GM18507 (cell line): ENCODE measurements around the gene SLC9A9.

Experiments used
- DNase-seq: peaks from one replicate; pipeline ENCODE4 v3.0.0; 2011; ENCODE audit warnings: low read depth; ENCODE audit not compliant: insufficient read length; ENCODE audit errors: extremely low spot score
- FAIRE-seq: peaks from 2 replicates; lab custom pipeline; 2011; peaks lifted over from hg19 to GRCh38; lab: Jason Lieb, UNC

Gene SLC9A9

DNA sequence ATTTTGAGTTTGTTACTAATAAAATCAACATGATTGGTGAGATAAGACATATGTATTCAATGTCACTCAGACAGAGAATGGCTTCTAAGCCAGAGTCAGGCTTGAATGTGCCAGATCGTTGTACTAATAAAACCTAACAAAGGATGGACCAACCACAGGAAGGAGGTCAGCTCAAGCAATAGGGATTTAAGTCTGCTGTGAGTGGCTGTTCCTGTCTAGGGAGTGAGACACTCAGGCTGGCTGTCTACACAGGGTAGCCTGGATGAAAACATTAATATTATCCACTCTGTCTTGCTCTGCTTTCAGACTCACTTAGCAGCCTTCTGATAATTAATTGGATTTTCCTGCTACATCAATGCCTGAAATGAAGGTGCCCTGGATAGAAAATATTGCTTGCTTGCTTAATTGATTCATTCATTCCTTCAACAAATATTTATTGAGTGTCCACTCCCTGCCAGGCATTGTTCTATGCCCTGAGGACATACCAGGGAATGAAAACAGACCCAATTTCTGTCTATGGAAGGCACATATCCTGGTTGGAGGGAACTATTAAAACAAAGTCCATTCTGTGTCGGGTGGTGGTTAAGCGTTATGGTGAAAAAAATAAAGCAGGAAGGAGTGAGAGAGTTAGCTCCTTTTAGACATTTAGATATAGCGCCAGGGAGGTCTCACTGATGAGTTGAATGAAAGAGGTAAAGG, 489.3 kb downstream of the SLC9A9 start:
- no peak for DNase-seq
- FAIRE-seq: no peak

DNA sequence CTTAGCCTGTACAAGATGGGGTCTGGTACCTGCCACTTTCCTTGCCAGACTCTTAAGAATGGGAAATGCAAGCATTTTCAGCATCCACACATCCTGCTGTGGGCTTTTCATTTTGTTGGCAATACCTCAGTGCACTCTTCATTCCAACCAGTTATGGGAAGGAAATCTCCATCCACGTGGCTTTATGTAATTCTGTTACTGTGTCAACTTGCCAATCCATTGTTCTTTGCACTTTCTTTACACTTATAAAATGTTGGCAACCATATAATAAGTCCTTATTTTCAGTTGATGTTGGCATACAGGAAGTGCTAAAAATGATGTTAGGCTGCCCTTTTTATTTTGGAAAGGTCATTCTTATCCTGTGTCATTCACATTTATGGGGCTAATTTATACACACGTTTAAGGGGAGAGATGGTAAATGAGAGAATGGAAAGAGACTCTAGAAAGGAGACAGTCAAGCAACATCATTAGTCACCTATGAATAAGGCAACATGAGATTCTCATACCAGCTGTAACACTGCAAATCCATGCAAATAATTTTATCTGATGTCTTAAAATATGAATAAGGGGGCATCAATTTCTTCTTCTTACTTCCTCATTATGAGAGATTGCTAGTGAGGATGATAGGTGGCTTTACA, 490.0 kb downstream of the SLC9A9 start:
- DNase-seq (no peak), FAIRE-seq (no peak)

GRCh38 chr3:143357700-143358099, 490.6 kb downstream of the SLC9A9 start:
- no peak for FAIRE-seq
- no peak for DNase-seq

GRCh38 chr3:143356839-143357238, 491.4 kb downstream of the SLC9A9 start:
- DNase-seq (no peak), FAIRE-seq (no peak)

DNA sequence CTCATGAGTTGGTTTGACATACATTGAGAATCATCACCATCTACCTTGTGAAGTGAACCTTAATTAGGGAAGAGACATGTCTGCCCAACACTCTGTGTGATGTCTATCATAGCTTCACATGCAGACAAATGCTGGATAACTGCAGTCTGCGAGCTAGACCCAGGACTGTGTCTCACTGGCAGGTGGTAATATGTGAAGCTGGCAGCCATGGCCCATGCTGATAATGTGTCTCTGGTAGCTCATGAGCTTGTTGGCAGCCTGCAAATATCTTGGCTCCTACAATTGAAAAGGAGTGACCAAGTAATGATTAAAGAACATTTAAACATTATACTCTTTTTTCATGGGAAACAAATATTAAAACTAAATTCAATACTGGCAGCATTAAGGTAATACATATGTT, 493.9 kb downstream of the SLC9A9 start:
- no peak for FAIRE-seq

GRCh38 chr3:143352850-143353550, 495.3 kb downstream of the SLC9A9 start:
- DNase-seq (no peak), FAIRE-seq (no peak)

More for the DNA sequence above, 493.9 kb downstream of the SLC9A9 start:
- DNase-seq: no peak

GRCh38 chr3:143351895-143352608, 496.2 kb downstream of the SLC9A9 start:
- FAIRE-seq (no peak), DNase-seq (no peak)

GRCh38 chr3:143351354-143351753, 496.9 kb downstream of the SLC9A9 start:
- FAIRE-seq (no peak), DNase-seq (no peak)

GRCh38 chr3:143349455-143349854, 498.8 kb downstream of the SLC9A9 start:
- FAIRE-seq: no peak
- DNase-seq: no peak

DNA sequence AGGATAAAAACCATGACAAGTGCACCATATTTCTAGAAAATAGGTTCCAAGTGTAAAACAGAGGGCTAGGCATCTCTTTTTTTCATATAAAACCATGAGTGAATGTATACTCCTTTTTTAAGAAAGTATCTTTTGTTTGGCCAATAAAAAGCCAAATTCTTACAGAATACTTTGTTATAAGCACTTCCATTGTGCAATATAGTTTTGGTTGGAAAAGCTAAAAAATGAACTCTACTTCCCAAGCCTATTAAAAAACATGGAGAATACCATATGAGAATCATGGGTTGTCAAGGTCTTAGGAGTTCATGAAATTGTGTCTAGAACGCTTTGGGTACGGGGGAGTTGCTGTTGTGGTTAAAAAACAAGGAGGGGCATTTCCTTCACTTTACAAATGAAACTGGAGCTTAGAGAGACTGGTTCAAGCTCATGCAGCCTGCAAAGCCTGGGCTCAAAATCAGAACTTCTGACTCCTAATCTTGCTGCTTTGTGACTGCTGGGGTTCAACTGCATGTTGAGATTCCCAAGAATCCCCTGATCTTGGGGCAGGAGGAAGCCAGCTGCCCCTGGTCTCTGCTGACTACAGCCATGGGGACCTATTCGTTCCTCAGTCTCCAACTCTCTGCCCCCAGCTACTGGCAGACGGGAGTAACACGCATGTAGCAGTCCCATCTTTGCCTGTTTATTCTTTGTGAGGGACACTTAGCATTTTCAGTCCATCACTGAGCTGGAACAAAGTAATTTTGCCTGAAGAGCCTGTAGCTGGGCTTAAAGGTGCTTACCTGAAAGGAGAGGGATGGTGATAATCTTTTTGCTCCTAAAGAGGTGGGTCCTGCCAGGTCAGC, 499.6 kb downstream of the SLC9A9 start:
- no peak for DNase-seq
- FAIRE-seq: no peak

- DNase-seq (no peak), FAIRE-seq (no peak)
Measured at GRCh38 chr3:143344516-143345165, 503.6 kb downstream of the SLC9A9 start.

GRCh38 chr3:143343944-143344343, 504.3 kb downstream of the SLC9A9 start:
- FAIRE-seq (no peak), DNase-seq (no peak)

DNA sequence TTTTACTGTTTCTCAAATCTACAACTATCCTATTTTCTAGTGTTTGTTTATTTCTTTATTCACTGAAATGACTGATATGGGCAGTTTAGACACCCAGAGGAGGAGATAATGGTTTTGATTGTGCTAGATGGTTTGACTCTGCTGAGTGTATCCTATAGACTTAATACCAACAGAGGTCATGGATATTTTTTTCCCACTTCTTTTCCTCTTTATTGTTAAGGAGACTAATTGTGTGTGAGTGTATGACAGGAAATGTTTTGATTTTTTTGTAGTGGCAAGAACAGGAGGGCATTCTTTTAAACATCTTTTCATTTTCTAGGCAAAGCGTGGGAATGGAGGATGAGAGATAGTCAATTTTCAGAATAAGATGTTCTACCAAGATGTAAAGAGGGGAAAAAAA, 505.2 kb downstream of the SLC9A9 start:
- DNase-seq: no peak

GRCh38 chr3:143339451-143339850, 508.8 kb downstream of the SLC9A9 start:
- FAIRE-seq (no peak), DNase-seq (no peak)

More for the DNA sequence above, 505.2 kb downstream of the SLC9A9 start:
- FAIRE-seq: no peak

DNA sequence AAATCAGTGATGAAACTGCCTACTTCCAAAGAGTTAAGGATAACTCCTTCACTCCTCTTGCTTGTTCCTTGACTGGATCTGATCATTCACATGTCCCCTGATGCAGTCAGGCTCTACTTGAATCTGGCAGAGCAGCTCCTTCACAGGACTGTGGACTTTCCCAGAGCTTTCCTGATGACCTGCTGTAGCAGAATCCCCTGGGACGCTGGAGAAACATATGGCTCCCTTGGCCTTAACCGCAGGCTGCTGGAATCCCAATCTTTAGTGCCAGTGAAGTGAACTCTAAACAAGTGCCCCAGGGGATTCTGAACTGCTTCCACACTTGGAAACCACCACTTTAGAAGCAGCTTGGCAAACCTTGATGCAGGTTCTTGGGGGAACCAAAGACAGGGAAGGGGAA, 510.9 kb downstream of the SLC9A9 start:
- FAIRE-seq: no peak

GRCh38 chr3:143334231-143334630, 514.0 kb downstream of the SLC9A9 start:
- DNase-seq: no peak
- FAIRE-seq: no peak

More for the DNA sequence above, 510.9 kb downstream of the SLC9A9 start:
- no peak for DNase-seq

DNA sequence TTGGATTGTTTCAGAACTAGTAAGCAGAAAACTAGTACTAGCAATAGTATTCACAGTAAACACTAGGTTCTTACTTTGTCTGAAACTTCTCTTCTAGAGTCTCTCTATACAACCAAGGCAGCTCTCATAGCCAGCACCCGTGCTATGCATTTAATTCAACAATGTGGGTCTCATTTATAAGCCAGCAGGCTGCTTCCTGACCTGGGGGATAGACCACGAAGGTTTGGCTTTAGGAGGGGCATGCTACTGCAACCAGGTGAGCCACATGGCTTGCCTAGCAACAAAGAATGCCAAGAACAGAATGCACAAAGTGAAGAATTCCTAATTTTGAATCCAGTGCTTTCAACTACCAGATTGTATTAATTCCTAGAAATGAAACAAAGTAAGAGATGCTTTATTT, 514.9 kb downstream of the SLC9A9 start:
- no peak for FAIRE-seq
- no peak for DNase-seq

GRCh38 chr3:143332026-143332425, 516.2 kb downstream of the SLC9A9 start:
- DNase-seq (no peak), FAIRE-seq (no peak)

GRCh38 chr3:143331350-143331749, 516.9 kb downstream of the SLC9A9 start:
- DNase-seq: no peak
- no peak for FAIRE-seq
